Neural progenitor cell (in vitro differentiated cells): ENCODE measurements around the gene GRHL1. TPM values are rescaled to one million over a fixed set of nuclear protein-coding genes. Genes with fewer than 3 reads are reported as not detected.
A peak's percentile ranks its signal among the peaks of the same experiment; 100 is the strongest.

Source experiments
- DNase-seq: peaks from one replicate; pipeline ENCODE4 v3.0.0-alpha.2; 2016; ENCODE audit warnings: low spot score
- H2AFZ ChIP-seq: fragments of 200-600 bp; sonication (generic); replicated peaks from 2 replicates; pipeline ENCODE4 v1.6.1; 2016; ENCODE audit warnings: antibody characterized with exemption
- H3F3A ChIP-seq: fragments of 200-600 bp; sonication (generic); 2 replicates; pipeline ENCODE4 v1.6.1; 2016; ENCODE audit warnings: antibody characterized with exemption, low read depth
- H3K27ac ChIP-seq: fragments of 200-600 bp; sonication (generic); 2 replicates; pipeline ENCODE4 v1.5.1; 2016; ENCODE audit warnings: mild to moderate bottlenecking
- H3K27me3 ChIP-seq: fragments of 200-600 bp; sonication (generic); 2 replicates; pipeline ENCODE4 v1.6.1; 2016; ENCODE audit warnings: mild to moderate bottlenecking, moderate library complexity
- H3K36me3 ChIP-seq: fragments of 200-600 bp; sonication (generic); 2 replicates; pipeline ENCODE4 v1.5.1; 2016
- H3K4me1 ChIP-seq: fragments of 200-600 bp; sonication (generic); 2 replicates; pipeline ENCODE4 v1.6.1; 2016; ENCODE audit warnings: mixed run types
- H3K4me2 ChIP-seq: fragments of 200-600 bp; sonication (generic); 2 replicates; pipeline ENCODE4 v1.6.1; 2016
- H3K4me3 ChIP-seq: fragments of 200-600 bp; sonication (generic); 2 replicates; pipeline ENCODE4 v1.5.1; 2016
- H3K79me2 ChIP-seq: fragments of 200-600 bp; sonication (generic); 2 replicates; pipeline ENCODE4 v1.6.1; 2016; ENCODE audit warnings: low read depth
- H3K9ac ChIP-seq: fragments of 200-600 bp; sonication (generic); 2 replicates; pipeline ENCODE4 v1.6.1; 2016
- H3K9me3 ChIP-seq: fragments of 200-600 bp; sonication (generic); 2 replicates; pipeline ENCODE4 v1.5.1; 2016; ENCODE audit warnings: low read depth
- H4K20me1 ChIP-seq: fragments of 200-600 bp; sonication (generic); 2 replicates; pipeline ENCODE4 v1.6.1; 2016; ENCODE audit warnings: low read depth
- H3K27ac Mint-ChIP-seq: 3 replicates; pipeline ENCODE4 v1.8.0; 2021; ENCODE audit warnings: mixed read lengths
- H3K27me3 Mint-ChIP-seq: 2 replicates; pipeline ENCODE4 v1.8.0; 2022; ENCODE audit warnings: low read depth, mild to moderate bottlenecking, inconsistent platforms, moderate library complexity, mixed read lengths; ENCODE audit not compliant: insufficient read depth
- H3K36me3 Mint-ChIP-seq: 3 replicates; pipeline ENCODE4 v1.8.0; 2021; ENCODE audit warnings: mixed read lengths
- H3K4me1 Mint-ChIP-seq: 3 replicates; pipeline ENCODE4 v1.8.0; 2021; ENCODE audit warnings: mixed read lengths
- H3K4me3 Mint-ChIP-seq: 3 replicates; pipeline ENCODE4 v1.8.0; 2021; ENCODE audit warnings: mild to moderate bottlenecking, moderate library complexity, mixed read lengths
- H3K9me3 Mint-ChIP-seq: 3 replicates; pipeline ENCODE4 v1.8.0; 2020; ENCODE audit warnings: mixed read lengths
- CTCF ChIP-seq: fragments of 200-600 bp; sonication (generic); IDR thresholded peaks from 2 replicates; pipeline ENCODE4 v1.5.1; 2017; ENCODE audit warnings: antibody characterized with exemption, mild to moderate bottlenecking
- EZH2 ChIP-seq: fragments of 200-600 bp; sonication (generic); IDR thresholded peaks from 2 replicates; pipeline ENCODE4 v1.6.1; 2017; ENCODE audit warnings: antibody characterized with exemption, mild to moderate bottlenecking, moderate library complexity
- EZH2phosphoT487 ChIP-seq: fragments of 200-600 bp; sonication (generic); IDR thresholded peaks from 2 replicates; pipeline ENCODE4 v1.6.1; 2017; ENCODE audit warnings: antibody characterized with exemption
- total RNA-seq: library from RNA; depleted of rRNA; stranded (reverse); fragments of >200 nt; gene quantifications from 2 replicates; pipeline ENCODE4 v1.2.3, GENCODE V29; 2015; ENCODE audit warnings: low replicate concordance

GRHL1 gene
- total RNA-seq, 1 donor from 2014 or later = 5.8 TPM

GRCh38 chr2:9972621-9973479, 21.4 kb downstream of the GRHL1 start:
- Histone ChIP-seq H3K27me3 (no peaks in the 10 kb centered on the region), H3K79me2 (no peaks in the 10 kb centered on the region), H3K9ac (no peak overlapping the region), H3K4me2 (no peak overlapping the region), H2AFZ (no peak overlapping the region), H3K4me1 (peaks cover 46% of the 10 kb centered on the region), H3K4me3 (no peak overlapping the region), H4K20me1 (no peaks in the 10 kb centered on the region), H3K9me3 (no peaks in the 10 kb centered on the region), H3F3A (peaks cover 18% of the 10 kb centered on the region), H3K36me3 (no peaks in the 10 kb centered on the region), H3K27ac (no peak overlapping the region)
- H3K4me1 Mint-ChIP-seq = peaks cover 46% of the 10 kb centered on the region
- no peak for DNase-seq
- H3K27me3 Mint-ChIP-seq = peaks cover 2% of the 10 kb centered on the region
- peak overlapping the region; percentile 80 for H3K27ac Mint-ChIP-seq
- H3K4me3 Mint-ChIP-seq = no peak overlapping the region
- no peaks in the 10 kb centered on the region for H3K9me3 Mint-ChIP-seq
- TF ChIP-seq EZH2 (no peak), EZH2phosphoT487 (no peak), CTCF (no peak)
- no peaks in the 10 kb centered on the region for H3K36me3 Mint-ChIP-seq

GRCh38 chr2:9973690-9974089, 22.2 kb downstream of the GRHL1 start:
- H3K4me3 ChIP-seq = no peak overlapping the region
- H3F3A ChIP-seq = peaks cover 18% of the 10 kb centered on the region
- Mint-ChIP-seq H3K9me3 (no peaks in the 10 kb centered on the region), H3K36me3 (peaks cover 4% of the 10 kb centered on the region), H3K27me3 (no peaks in the 10 kb centered on the region), H3K4me1 (peaks cover 37% of the 10 kb centered on the region), H3K4me3 (no peak overlapping the region), H3K27ac (no peak overlapping the region)
- no peaks in the 10 kb centered on the region for H3K79me2 ChIP-seq
- no peaks in the 10 kb centered on the region for H3K36me3 ChIP-seq
- H3K9ac ChIP-seq = no peak overlapping the region
- no peaks in the 10 kb centered on the region for H4K20me1 ChIP-seq
- H2AFZ ChIP-seq = no peak overlapping the region
- H3K27me3 ChIP-seq = no peaks in the 10 kb centered on the region
- no peak for DNase-seq
- H3K27ac ChIP-seq = no peak overlapping the region
- no peak overlapping the region for H3K4me2 ChIP-seq
- peaks cover 38% of the 10 kb centered on the region for H3K4me1 ChIP-seq
- H3K9me3 ChIP-seq = no peaks in the 10 kb centered on the region
- TF ChIP-seq EZH2 = no peak

GRCh38 chr2:9974343-9974742, 22.9 kb downstream of the GRHL1 start:
- no peak overlapping the region for H3K27ac ChIP-seq

More at GRCh38 chr2:9974343-9974742, 22.9 kb downstream of the GRHL1 start:
- H3K9me3 ChIP-seq = no peaks in the 10 kb centered on the region
- DNase-seq = no peak
- no peaks in the 10 kb centered on the region for H3K27me3 ChIP-seq
- Mint-ChIP-seq H3K27me3 (no peaks in the 10 kb centered on the region), H3K4me1 (peaks cover 32% of the 10 kb centered on the region), H3K36me3 (peaks cover 4% of the 10 kb centered on the region), H3K27ac (no peak overlapping the region), H3K4me3 (no peak overlapping the region), H3K9me3 (no peaks in the 10 kb centered on the region)
- H3K4me2 ChIP-seq = no peak overlapping the region
- no peak overlapping the region for H3K4me3 ChIP-seq
- H4K20me1 ChIP-seq = no peaks in the 10 kb centered on the region
- H3F3A ChIP-seq = peaks cover 18% of the 10 kb centered on the region
- H3K4me1 ChIP-seq = peaks cover 35% of the 10 kb centered on the region
- no peaks in the 10 kb centered on the region for H3K36me3 ChIP-seq
- TF ChIP-seq CTCF (no peak), EZH2 (no peak)
- H3K79me2 ChIP-seq = no peaks in the 10 kb centered on the region
- no peak overlapping the region for H3K9ac ChIP-seq
- H2AFZ ChIP-seq = no peak overlapping the region
